K562 (cell line): ENCODE measurements around the gene UBTD1. TPM values are rescaled to one million over a fixed set of nuclear protein-coding genes. Genes with fewer than 3 reads are reported as not detected.

Source experiments
- ARHGAP35 ChIP-seq: fragments of 450-650 bp; IDR thresholded peaks from 2 replicates; pipeline ENCODE4 v1.6.1; 2018; ENCODE audit not compliant: partially characterized antibody
- EGR1 ChIP-seq: fragments of 450-650 bp; conservative IDR thresholded peaks from 2 replicates; pipeline ENCODE4 v1.6.1; 2017; ENCODE audit warnings: mild to moderate bottlenecking
- ETV5 ChIP-seq: sonication (generic); formaldehyde crosslinking; IDR thresholded peaks from 2 replicates; pipeline ENCODE4 v1.4.0; 2020; ENCODE audit warnings: low read depth, mild to moderate bottlenecking, missing genetic modification reagents
- HDAC1 ChIP-seq, 2 experiments: fragments of 450-650 bp; IDR thresholded peaks; 2 replicates each; pipeline ENCODE4 v1.6.1; 2016 to 2017; ENCODE audit warnings: inconsistent platforms in 1 of 2, mild to moderate bottlenecking in 1 of 2, moderate library complexity in 1 of 2
- HDAC8 ChIP-seq: fragments of 450-650 bp; IDR thresholded peaks from 2 replicates; pipeline ENCODE4 v1.6.1; 2016; ENCODE audit warnings: mild to moderate bottlenecking, missing genetic modification characterization, moderate library complexity, missing compliant biosample characterization
- KDM1A ChIP-seq, 2 experiments: fragments of 450-650 bp; IDR thresholded peaks; 2 replicates each; pipeline ENCODE4 v1.6.1; 2016; ENCODE audit warnings: mild to moderate bottlenecking in 2 of 2
- MED1 ChIP-seq: sonication (generic); formaldehyde crosslinking; IDR thresholded peaks from 2 replicates; pipeline ENCODE4 v1.8.1; 2023; ENCODE audit warnings: missing genetic modification reagents, borderline replicate concordance
- MITF ChIP-seq: IDR thresholded peaks from 2 replicates; pipeline ENCODE4 v1.6.1; 2014; ENCODE audit warnings: antibody characterized with exemption
- NELFE ChIP-seq: IDR thresholded peaks from 2 replicates; pipeline ENCODE4 v1.6.1; 2011; ENCODE audit warnings: mild to moderate bottlenecking; ENCODE audit not compliant: insufficient read depth, insufficient read length
- NEUROD1 ChIP-seq: fragments of 150-350 bp; IDR thresholded peaks from 2 replicates; pipeline ENCODE4 v1.6.1; 2014; ENCODE audit warnings: borderline replicate concordance, low read length, low read depth; ENCODE audit not compliant: partially characterized antibody
- PYGO2 ChIP-seq: fragments of 450-650 bp; IDR thresholded peaks from 2 replicates; pipeline ENCODE4 v1.6.1; 2016; ENCODE audit warnings: mild to moderate bottlenecking, missing genetic modification characterization, moderate library complexity, missing compliant biosample characterization
- SRSF7 ChIP-seq: fragments of 200-400 bp; formaldehyde crosslinking; optimal IDR thresholded peaks from 2 replicates; pipeline ENCODE3; 2017; ENCODE audit warnings: mild to moderate bottlenecking, low read depth, low read length
- SUPT5H ChIP-seq: fragments of 450-650 bp; IDR thresholded peaks from 2 replicates; pipeline ENCODE4 v1.6.1; 2016
- TARDBP ChIP-seq: fragments of 450-650 bp; IDR thresholded peaks from 2 replicates; pipeline ENCODE4 v1.6.1; 2016
- ZC3H8 ChIP-seq: fragments of 450-650 bp; IDR thresholded peaks from 2 replicates; pipeline ENCODE4 v1.6.1; 2017
- ZNF24 ChIP-seq: fragments of 450-650 bp; IDR thresholded peaks from 2 replicates; pipeline ENCODE4 v1.6.1; 2016
- polyA plus RNA-seq, 8 experiments: library from polyadenylated mRNA; depleted of rRNA in 4 of 8; stranded (reverse) in 5 of 8; unstranded in 3 of 8; fragments of >200 nt; fragmentation: Nextera tagmentation in 2 of 8; fragmentation: Illumina TruSeq in 1 of 8; extraction: Ambion mirVana in 2 of 8; extraction: Trizol in 1 of 8; gene quantifications; 2 replicates each; pipeline versions ENCODE4 v1.2.1 to v1.2.3, GENCODE V29; 2011 to 2014; ENCODE audit warnings: inconsistent platforms in 1 of 8, missing spikeins in 1 of 8
- total RNA-seq, 7 experiments: library from RNA; depleted of rRNA in 6 of 7; stranded (reverse); fragments of >200 nt in 6 of 7; fragmentation: Illumina TruSeq in 2 of 7; extraction: Trizol in 2 of 7; gene quantifications; 2 replicates each; pipeline versions ENCODE4 v1.2.1 to v1.2.3, GENCODE V29; 2011 to 2021; ENCODE audit warnings: low replicate concordance in 1 of 7
- TF ChIP-seq, protein P1 (sequence below): fragments of 450-650 bp; IDR thresholded peaks from 2 replicates; pipeline ENCODE4 v1.6.1; 2016; ENCODE audit warnings: low read depth
- TF ChIP-seq, protein P2 (sequence below): sonication (generic); formaldehyde crosslinking; IDR thresholded peaks from 2 replicates; pipeline ENCODE4 v1.8.0; 2022; ENCODE audit warnings: mild to moderate bottlenecking, missing genetic modification reagents, borderline replicate concordance

UBTD1 gene
- total and polyA plus RNA-seq, 9 of the 15 experiments (the other 6 are each of a cell fraction or from before 2014, with no cell fraction given), result 0.08 to 1.6 (median 0.81) TPM; not detected in 1

DNA sequence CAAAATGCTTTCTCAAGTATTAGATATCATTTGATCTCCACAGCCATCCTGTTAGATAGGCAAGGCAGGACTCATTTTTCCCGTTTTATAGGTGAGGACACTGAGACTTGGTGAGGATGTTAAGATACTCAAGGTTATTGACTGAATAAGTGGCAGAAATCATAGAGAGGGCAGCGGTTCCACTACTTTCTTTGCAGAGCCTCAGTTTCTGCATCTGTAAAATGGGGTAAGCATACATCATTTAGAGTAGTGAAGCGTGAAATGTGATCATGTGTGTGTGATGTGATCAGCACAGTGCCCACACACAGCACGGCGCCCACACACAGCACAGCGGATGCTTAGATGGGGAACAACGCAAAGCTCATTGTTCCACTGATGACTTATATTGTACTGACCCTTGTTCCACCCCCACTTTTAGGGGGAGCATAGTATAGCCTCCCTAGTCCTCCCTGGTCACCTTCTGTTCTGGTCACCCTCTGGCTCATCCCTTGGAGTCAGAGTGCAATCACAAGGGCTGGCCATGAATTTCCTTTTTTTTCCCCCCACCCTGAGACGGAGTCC, 10.5 kb downstream of the UBTD1 start (continued):
- TF ChIP-seq, protein P1, sequence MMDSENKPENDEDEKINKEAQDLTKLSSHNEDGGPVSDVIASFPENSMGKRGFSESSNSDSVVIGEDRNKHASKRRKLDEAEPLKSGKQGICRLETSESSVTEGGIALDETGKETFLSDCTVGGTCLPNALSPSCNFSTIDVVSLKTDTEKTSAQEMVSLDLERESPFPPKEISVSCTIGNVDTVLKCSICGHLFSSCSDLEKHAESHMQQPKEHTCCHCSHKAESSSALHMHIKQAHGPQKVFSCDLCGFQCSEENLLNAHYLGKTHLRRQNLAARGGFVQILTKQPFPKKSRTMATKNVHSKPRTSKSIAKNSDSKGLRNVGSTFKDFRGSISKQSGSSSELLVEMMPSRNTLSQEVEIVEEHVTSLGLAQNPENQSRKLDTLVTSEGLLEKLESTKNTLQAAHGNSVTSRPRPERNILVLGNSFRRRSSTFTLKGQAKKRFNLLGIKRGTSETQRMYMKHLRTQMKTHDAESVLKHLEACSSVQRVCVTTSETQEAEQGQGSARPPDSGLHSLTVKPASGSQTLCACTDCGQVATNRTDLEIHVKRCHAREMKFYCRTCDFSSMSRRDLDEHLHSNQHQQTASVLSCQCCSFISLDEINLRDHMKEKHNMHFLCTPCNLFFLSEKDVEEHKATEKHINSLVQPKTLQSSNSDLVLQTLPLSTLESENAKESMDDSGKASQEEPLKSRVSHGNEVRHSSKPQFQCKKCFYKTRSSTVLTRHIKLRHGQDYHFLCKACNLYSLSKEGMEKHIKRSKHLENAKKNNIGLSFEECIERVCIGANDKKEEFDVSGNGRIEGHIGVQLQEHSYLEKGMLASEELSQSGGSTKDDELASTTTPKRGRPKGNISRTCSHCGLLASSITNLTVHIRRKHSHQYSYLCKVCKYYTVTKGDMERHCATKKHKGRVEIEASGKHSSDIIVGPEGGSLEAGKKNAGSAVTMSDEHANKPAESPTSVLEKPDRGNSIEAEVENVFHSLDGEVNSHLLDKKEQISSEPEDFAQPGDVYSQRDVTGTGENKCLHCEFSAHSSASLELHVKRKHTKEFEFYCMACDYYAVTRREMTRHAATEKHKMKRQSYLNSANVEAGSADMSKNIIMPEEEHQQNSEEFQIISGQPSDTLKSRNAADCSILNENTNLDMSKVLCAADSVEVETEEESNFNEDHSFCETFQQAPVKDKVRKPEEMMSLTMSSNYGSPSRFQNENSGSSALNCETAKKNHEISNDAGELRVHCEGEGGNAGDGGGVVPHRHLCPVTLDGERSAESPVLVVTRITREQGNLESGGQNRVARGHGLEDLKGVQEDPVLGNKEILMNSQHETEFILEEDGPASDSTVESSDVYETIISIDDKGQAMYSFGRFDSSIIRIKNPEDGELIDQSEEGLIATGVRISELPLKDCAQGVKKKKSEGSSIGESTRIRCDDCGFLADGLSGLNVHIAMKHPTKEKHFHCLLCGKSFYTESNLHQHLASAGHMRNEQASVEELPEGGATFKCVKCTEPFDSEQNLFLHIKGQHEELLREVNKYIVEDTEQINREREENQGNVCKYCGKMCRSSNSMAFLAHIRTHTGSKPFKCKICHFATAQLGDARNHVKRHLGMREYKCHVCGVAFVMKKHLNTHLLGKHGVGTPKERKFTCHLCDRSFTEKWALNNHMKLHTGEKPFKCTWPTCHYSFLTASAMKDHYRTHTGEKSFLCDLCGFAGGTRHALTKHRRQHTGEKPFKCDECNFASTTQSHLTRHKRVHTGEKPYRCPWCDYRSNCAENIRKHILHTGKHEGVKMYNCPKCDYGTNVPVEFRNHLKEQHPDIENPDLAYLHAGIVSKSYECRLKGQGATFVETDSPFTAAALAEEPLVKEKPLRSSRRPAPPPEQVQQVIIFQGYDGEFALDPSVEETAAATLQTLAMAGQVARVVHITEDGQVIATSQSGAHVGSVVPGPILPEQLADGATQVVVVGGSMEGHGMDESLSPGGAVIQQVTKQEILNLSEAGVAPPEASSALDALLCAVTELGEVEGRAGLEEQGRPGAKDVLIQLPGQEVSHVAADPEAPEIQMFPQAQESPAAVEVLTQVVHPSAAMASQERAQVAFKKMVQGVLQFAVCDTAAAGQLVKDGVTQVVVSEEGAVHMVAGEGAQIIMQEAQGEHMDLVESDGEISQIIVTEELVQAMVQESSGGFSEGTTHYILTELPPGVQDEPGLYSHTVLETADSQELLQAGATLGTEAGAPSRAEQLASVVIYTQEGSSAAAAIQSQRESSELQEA, result no peak
- TF ChIP-seq EGR1, result peak; percentile 19; the same call in 1 of the 2 replicates
- TF ChIP-seq MITF, result no peak
- no peak for TF ChIP-seq ARHGAP35
- no peak for TF ChIP-seq PYGO2
- TF ChIP-seq HDAC1 (IDR thresholded peaks at IDR 0.05), result no peak
- TF ChIP-seq MED1 (CRISPR knock-in tag), result no peak
- TF ChIP-seq, protein P2, sequence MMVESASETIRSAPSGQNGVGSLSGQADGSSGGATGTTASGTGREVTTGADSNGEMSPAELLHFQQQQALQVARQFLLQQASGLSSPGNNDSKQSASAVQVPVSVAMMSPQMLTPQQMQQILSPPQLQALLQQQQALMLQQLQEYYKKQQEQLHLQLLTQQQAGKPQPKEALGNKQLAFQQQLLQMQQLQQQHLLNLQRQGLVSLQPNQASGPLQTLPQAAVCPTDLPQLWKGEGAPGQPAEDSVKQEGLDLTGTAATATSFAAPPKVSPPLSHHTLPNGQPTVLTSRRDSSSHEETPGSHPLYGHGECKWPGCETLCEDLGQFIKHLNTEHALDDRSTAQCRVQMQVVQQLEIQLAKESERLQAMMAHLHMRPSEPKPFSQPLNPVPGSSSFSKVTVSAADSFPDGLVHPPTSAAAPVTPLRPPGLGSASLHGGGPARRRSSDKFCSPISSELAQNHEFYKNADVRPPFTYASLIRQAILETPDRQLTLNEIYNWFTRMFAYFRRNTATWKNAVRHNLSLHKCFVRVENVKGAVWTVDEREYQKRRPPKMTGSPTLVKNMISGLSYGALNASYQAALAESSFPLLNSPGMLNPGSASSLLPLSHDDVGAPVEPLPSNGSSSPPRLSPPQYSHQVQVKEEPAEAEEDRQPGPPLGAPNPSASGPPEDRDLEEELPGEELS (CRISPR knock-in tag), result no peak
- TF ChIP-seq NELFE, result no peak
- TF ChIP-seq NEUROD1, result no peak
- peak in 1 of 2 experiments; percentile 18; a peak in 1 of 4 replicates for TF ChIP-seq KDM1A (IDR thresholded peaks at IDR 0.05)
- TF ChIP-seq SUPT5H, result no peak
- no peak for TF ChIP-seq ETV5 (CRISPR knock-in tag)
- no peak for TF ChIP-seq ZC3H8
- no peak for TF ChIP-seq HDAC8
- TF ChIP-seq SRSF7, result no peak
- TF ChIP-seq ZNF24, result no peak
- TF ChIP-seq TARDBP, result no peak
